ENCODE data around the gene PRSS36.
A peak's percentile ranks its signal among the peaks of the same experiment; 100 is the strongest.

The PRSS36 gene

DNA sequence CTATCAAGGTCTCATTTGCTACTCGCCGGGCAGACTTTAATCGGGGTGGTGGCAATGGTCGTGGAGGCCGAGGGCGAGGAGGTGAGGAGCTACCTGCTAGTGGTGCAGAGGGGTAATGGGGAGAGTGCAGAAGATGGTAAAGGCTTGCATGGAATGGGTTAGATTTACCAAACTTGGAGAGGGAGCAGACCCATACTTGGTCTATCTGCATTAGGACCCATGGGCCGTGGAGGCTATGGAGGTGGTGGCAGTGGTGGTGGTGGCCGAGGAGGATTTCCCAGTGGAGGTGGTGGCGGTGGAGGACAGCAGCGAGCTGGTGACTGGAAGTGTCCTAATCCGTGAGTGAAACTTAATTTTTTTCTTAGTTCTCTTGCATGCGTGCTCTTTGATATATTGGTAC lies 40.2 kb upstream of the PRSS36 start:
- H3K36me3 ChIP-seq (ENCODE audit: control insufficient read depth, insufficient read depth, low read length), result peaks cover 95% of the 10 kb centered on the region

DNA sequence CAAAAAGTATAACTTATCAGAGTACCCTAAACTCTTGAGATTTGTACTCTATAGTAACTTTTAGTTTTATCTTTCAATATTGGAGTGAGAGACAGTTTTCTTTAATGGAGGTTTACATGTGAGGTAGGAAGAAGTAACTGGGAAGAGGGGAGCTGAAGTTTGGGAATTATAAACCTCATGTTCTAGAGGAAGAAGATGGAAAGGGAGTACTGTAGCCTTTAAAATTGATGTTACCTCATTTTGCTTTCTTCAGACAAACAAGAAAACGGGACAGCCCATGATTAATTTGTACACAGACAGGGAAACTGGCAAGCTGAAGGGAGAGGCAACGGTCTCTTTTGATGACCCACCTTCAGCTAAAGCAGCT lies 39.5 kb upstream of the PRSS36 start:
- Histone ChIP-seq H3K9ac (ENCODE audit: low read depth, low read length) (no peak overlapping the region), H3K9me3 (ENCODE audit: control insufficient read depth, insufficient read depth, low read length) (no peaks in the 10 kb centered on the region), H3K4me1 (ENCODE audit: control insufficient read depth, insufficient read depth, low read length) (no peaks in the 10 kb centered on the region), H3K27me3 (ENCODE audit: control insufficient read depth, insufficient read depth, low read length) (no peaks in the 10 kb centered on the region), H3K4me3 (ENCODE audit: low read depth, low read length) (no peak overlapping the region), H3K36me3 (ENCODE audit: control insufficient read depth, insufficient read depth, low read length) (peaks cover 96% of the 10 kb centered on the region)

More for the DNA sequence above, 40.2 kb upstream of the PRSS36 start:
- Histone ChIP-seq H3K4me1 (ENCODE audit: control insufficient read depth, insufficient read depth, low read length) (no peaks in the 10 kb centered on the region), H3K4me3 (ENCODE audit: low read depth, low read length) (no peak overlapping the region), H3K9me3 (ENCODE audit: control insufficient read depth, insufficient read depth, low read length) (no peaks in the 10 kb centered on the region), H3K27me3 (ENCODE audit: control insufficient read depth, insufficient read depth, low read length) (no peaks in the 10 kb centered on the region), H3K9ac (ENCODE audit: low read depth, low read length) (no peak overlapping the region)

DNA sequence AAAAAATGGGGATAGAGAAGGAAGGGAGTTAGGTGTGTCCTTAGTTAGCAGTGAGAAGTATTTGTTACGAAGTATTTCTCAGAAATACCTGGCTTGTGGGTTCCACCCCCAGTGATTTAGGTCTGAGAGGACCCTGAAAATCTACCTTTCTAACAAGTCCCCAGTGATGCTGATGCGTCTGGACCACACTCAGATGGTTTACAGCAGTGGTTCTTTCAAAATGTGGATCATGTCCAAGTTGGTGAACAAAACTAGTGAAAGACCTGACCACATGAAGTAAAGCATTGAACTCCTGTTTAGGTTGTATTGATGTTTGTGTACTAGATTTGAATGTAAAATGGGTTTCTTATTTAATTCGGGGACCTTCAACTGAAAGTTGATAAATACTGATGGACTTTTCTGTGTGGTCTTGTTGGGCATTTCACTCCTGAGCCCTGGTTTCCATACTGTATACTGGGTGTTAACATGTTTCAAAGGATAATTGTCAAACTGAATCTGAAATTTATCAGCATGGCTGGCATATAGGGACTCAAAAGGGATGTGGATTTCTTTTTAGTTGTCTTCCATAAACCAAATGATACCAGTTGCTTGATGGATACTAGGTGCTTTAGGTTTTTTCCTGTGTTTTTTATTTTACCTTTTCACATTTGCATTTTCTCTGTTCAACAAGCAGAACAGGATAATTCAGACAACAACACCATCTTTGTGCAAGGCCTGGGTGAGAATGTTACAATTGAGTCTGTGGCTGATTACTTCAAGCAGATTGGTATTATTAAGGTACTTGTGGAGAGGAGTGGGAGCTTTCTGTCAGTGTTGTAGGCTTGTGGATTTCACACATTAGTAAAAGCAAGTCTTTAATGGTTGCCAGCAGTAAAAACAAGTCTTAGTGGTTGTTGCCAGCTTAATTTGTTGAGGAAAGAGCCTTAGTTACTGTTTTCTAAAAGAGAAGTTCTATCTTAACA lies 38.9 kb upstream of the PRSS36 start:
- H3K9ac ChIP-seq (ENCODE audit: low read depth, low read length), result no peak overlapping the region

DNA sequence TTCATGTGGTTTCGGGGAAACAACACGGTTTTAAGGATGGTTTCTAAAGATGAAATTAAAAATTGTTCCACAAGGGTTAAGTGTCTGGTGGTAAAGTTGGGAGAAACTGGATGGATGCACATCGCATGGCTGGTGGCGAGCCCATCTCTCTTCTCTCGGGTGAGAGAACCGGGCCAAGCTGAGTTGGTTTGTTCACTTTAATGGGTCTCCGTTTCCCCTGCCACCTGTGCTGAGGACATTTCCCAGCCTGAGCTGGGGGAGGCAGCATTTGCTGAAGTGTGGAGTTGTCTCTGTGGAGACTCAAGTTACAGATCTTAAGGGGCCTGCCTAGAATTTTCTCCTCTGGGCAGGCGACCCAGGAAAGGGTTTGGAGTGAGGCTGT lies 37.9 kb upstream of the PRSS36 start:
- no peak overlapping the region for H3K9ac ChIP-seq (ENCODE audit: low read depth, low read length)
- H3K9me3 ChIP-seq (ENCODE audit: control insufficient read depth, insufficient read depth, low read length), result no peaks in the 10 kb centered on the region
- H3K4me1 ChIP-seq (ENCODE audit: control insufficient read depth, insufficient read depth, low read length), result no peaks in the 10 kb centered on the region
- peaks cover 97% of the 10 kb centered on the region for H3K36me3 ChIP-seq (ENCODE audit: control insufficient read depth, insufficient read depth, low read length)
- H3K4me3 ChIP-seq (ENCODE audit: low read depth, low read length), result no peak overlapping the region
- H3K27me3 ChIP-seq (ENCODE audit: control insufficient read depth, insufficient read depth, low read length), result no peaks in the 10 kb centered on the region

More for the DNA sequence above, 38.9 kb upstream of the PRSS36 start:
- H3K4me3 ChIP-seq (ENCODE audit: low read depth, low read length), result no peak overlapping the region
- H3K27me3 ChIP-seq (ENCODE audit: control insufficient read depth, insufficient read depth, low read length), result no peaks in the 10 kb centered on the region
- no peaks in the 10 kb centered on the region for H3K9me3 ChIP-seq (ENCODE audit: control insufficient read depth, insufficient read depth, low read length)
- peaks cover 96% of the 10 kb centered on the region for H3K36me3 ChIP-seq (ENCODE audit: control insufficient read depth, insufficient read depth, low read length)
- H3K4me1 ChIP-seq (ENCODE audit: control insufficient read depth, insufficient read depth, low read length), result no peaks in the 10 kb centered on the region

DNA sequence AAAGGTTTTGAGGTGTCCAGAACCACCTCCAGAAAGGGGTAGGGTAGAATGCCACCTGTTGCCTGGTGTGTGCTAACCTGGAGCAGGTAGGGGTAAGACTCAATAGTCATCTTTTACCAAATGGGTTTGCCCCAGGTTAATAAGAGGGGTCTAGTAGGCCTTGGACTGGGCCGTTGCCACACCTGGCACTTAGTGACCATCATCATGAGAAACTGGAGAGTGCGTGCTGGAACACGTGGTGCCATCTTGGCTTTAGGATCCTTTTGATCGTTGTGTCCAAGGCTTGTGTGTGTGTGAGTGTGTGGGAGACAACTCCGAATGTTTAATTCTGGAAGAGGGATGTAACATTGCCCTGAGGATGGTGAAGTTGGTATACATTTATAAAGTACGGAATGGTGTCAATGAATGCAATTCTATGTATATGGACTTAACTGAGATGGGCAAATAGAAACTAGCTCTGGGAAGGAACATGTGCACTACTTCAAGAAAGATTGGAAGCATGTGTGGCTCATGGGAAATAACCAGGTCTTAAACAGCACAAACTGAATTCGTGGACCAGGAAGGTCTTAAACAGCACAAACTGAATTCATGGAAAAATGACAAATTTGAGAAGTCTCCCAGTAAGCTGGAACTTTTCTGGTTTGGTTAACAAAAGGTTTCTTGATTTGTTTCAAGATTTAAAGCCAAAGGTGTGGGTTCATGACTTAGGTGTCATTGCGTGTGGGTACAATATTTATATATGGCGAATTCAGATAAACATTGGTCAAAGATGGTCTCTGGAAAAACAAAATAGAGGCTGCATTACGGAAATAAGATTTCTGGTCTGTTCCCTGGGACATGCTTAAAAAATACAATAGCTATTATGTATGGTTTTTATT lies 37.3 kb upstream of the PRSS36 start:
- H3K9ac ChIP-seq (ENCODE audit: low read depth, low read length), result no peak overlapping the region

DNA sequence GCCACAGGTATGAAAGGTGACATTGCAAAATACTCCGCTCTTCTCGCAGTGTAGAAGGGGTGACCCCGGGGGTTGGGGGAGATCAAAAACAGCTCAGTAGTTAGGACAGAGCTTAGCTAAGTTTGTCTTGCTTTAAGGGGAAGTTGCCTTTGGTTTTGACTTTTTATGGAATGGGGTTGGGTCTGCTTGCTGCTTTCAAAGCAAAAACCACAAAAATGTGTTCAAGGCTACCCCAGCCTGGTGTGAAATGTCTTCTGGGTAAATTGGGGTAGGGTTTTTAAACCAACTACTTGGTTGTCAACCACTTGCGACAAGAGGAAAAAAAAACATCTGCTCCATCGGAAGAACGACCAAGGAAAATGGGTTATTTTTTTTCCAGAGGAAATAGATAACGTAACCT lies 36.3 kb upstream of the PRSS36 start:
- no peak overlapping the region for H3K9ac ChIP-seq (ENCODE audit: low read depth, low read length)
- H3K27me3 ChIP-seq (ENCODE audit: control insufficient read depth, insufficient read depth, low read length), result no peaks in the 10 kb centered on the region
- H3K4me1 ChIP-seq (ENCODE audit: control insufficient read depth, insufficient read depth, low read length), result peaks cover 3% of the 10 kb centered on the region
- no peaks in the 10 kb centered on the region for H3K9me3 ChIP-seq (ENCODE audit: control insufficient read depth, insufficient read depth, low read length)
- H3K4me3 ChIP-seq (ENCODE audit: low read depth, low read length), result no peak overlapping the region
- peaks cover 86% of the 10 kb centered on the region for H3K36me3 ChIP-seq (ENCODE audit: control insufficient read depth, insufficient read depth, low read length)

More for the DNA sequence above, 37.3 kb upstream of the PRSS36 start:
- no peak overlapping the region for H3K4me3 ChIP-seq (ENCODE audit: low read depth, low read length)
- peaks cover 3% of the 10 kb centered on the region for H3K4me1 ChIP-seq (ENCODE audit: control insufficient read depth, insufficient read depth, low read length)
- H3K27me3 ChIP-seq (ENCODE audit: control insufficient read depth, insufficient read depth, low read length), result no peaks in the 10 kb centered on the region
- H3K9me3 ChIP-seq (ENCODE audit: control insufficient read depth, insufficient read depth, low read length), result no peaks in the 10 kb centered on the region
- H3K36me3 ChIP-seq (ENCODE audit: control insufficient read depth, insufficient read depth, low read length), result peaks cover 96% of the 10 kb centered on the region

DNA sequence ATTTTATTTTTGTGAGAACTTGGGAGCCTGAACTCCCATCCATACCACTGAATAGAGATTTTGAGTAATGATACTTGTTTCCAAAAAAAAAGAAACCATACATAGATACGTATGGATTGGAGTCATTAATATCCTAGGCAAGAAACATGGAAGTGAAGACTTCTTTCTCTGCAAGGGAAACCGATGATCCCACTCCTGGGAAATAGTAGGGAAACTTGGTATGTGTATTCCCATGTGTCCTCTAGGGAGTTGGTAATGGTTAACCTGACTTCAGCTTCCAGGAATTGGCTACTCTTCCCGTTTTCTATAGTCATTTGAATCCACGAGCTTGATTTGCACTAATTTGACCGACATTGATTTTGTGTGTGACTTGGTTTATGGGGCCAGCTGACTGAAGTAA lies 35.5 kb upstream of the PRSS36 start:
- H3K4me3 ChIP-seq (ENCODE audit: low read depth, low read length), result no peak overlapping the region
- H3K36me3 ChIP-seq (ENCODE audit: control insufficient read depth, insufficient read depth, low read length), result peaks cover 79% of the 10 kb centered on the region
- no peak overlapping the region for H3K9ac ChIP-seq (ENCODE audit: low read depth, low read length)
- peaks cover 3% of the 10 kb centered on the region for H3K4me1 ChIP-seq (ENCODE audit: control insufficient read depth, insufficient read depth, low read length)
- H3K27me3 ChIP-seq (ENCODE audit: control insufficient read depth, insufficient read depth, low read length), result no peaks in the 10 kb centered on the region
- no peaks in the 10 kb centered on the region for H3K9me3 ChIP-seq (ENCODE audit: control insufficient read depth, insufficient read depth, low read length)

DNA sequence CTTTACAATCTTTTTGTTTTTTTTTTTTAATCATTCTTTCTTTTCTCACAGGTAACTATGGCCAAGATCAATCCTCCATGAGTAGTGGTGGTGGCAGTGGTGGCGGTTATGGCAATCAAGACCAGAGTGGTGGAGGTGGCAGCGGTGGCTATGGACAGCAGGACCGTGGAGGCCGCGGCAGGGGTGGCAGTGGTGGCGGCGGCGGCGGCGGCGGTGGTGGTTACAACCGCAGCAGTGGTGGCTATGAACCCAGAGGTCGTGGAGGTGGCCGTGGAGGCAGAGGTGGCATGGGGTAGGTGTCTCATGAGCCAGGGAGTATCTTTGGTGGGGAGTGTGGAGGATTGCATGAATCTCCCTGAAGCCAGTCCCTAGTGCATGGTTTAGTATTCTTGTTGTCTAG lies 35.0 kb upstream of the PRSS36 start:
- Histone ChIP-seq H3K4me1 (ENCODE audit: control insufficient read depth, insufficient read depth, low read length) (peaks cover 3% of the 10 kb centered on the region), H3K36me3 (ENCODE audit: control insufficient read depth, insufficient read depth, low read length) (peaks cover 74% of the 10 kb centered on the region)

DNA sequence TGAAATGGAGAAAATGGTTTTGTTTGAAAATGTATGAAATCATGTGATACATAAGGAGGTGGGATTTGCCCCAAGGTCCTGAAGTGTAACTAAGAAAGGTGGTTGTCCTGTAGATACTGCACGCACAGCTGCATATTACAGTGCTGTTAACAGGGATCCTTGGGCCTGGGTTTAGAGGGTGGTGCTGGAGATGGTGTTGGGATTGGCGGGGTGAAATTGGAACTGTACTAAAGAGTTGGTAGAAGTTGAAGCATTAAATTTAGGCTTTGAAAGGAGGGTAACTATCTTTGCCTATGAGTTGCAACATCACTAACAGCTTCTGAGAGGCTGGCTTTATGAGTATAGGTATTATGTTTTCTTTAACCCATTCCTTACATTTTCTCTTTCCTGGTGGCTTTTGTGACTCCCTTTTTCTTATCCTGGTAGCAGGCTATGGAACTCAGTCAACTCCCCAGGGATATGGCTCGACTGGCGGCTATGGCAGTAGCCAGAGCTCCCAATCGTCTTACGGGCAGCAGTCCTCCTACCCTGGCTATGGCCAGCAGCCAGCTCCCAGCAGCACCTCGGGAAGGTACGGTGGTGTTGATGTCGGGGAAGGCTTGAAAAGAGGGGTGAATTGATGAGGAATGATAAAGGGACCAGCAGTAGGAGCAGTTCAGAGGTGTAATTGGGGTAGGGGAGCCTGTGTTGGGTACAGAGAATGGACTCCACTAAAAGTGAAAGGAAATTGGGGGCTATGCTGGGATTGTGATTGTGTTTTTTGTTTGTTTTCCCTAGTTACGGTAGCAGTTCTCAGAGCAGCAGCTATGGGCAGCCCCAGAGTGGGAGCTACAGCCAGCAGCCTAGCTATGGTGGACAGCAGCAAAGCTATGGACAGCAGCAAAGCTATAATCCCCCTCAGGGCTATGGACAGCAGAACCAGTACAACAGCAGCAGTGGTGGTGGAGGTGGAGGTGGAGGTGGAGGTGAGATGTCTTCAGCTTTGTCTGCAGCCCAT lies 33.9 kb upstream of the PRSS36 start:
- Histone ChIP-seq H3K4me3 (ENCODE audit: low read depth, low read length) (no peak overlapping the region), H3K9me3 (ENCODE audit: control insufficient read depth, insufficient read depth, low read length) (no peaks in the 10 kb centered on the region), H3K4me1 (ENCODE audit: control insufficient read depth, insufficient read depth, low read length) (peaks cover 3% of the 10 kb centered on the region), H3K9ac (ENCODE audit: low read depth, low read length) (no peak overlapping the region), H3K36me3 (ENCODE audit: control insufficient read depth, insufficient read depth, low read length) (peaks cover 63% of the 10 kb centered on the region), H3K27me3 (ENCODE audit: control insufficient read depth, insufficient read depth, low read length) (no peaks in the 10 kb centered on the region)

More for the DNA sequence above, 35.0 kb upstream of the PRSS36 start:
- Histone ChIP-seq H3K9ac (ENCODE audit: low read depth, low read length) (no peak overlapping the region), H3K4me3 (ENCODE audit: low read depth, low read length) (no peak overlapping the region), H3K27me3 (ENCODE audit: control insufficient read depth, insufficient read depth, low read length) (no peaks in the 10 kb centered on the region), H3K9me3 (ENCODE audit: control insufficient read depth, insufficient read depth, low read length) (no peaks in the 10 kb centered on the region)

DNA sequence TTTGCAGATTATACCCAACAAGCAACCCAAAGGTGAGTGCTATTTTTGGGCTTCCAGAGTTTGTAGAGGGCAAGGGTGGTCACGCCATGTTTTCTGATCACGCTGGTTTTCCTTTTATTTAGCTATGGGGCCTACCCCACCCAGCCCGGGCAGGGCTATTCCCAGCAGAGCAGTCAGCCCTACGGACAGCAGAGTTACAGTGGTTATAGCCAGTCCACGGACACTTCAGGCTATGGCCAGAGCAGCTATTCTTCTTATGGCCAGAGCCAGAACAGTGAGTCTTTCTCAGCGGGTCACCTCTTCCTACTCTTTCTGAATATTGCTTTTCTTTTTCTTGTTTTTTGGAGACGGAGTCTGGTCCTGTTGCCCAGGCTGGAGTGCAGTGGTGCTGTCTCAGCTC lies 32.5 kb upstream of the PRSS36 start:
- Histone ChIP-seq H3K9me3 (ENCODE audit: control insufficient read depth, insufficient read depth, low read length) (no peaks in the 10 kb centered on the region), H3K27me3 (ENCODE audit: control insufficient read depth, insufficient read depth, low read length) (no peaks in the 10 kb centered on the region), H3K9ac (ENCODE audit: low read depth, low read length) (peak overlapping the region; percentile 56), H3K36me3 (ENCODE audit: control insufficient read depth, insufficient read depth, low read length) (peaks cover 50% of the 10 kb centered on the region), H3K4me3 (ENCODE audit: low read depth, low read length) (peak overlapping the region; percentile 96), H3K4me1 (ENCODE audit: control insufficient read depth, insufficient read depth, low read length) (peaks cover 3% of the 10 kb centered on the region)
